Epidermal melanocyte (primary cell): ENCODE results near the gene RABL6.

ENCODE experiments used
- DNase-seq: peaks from one replicate; pipeline ENCODE4 v3.0.0; 2011; ENCODE audit warnings: low spot score; ENCODE audit not compliant: insufficient read length

Gene RABL6

DNA sequence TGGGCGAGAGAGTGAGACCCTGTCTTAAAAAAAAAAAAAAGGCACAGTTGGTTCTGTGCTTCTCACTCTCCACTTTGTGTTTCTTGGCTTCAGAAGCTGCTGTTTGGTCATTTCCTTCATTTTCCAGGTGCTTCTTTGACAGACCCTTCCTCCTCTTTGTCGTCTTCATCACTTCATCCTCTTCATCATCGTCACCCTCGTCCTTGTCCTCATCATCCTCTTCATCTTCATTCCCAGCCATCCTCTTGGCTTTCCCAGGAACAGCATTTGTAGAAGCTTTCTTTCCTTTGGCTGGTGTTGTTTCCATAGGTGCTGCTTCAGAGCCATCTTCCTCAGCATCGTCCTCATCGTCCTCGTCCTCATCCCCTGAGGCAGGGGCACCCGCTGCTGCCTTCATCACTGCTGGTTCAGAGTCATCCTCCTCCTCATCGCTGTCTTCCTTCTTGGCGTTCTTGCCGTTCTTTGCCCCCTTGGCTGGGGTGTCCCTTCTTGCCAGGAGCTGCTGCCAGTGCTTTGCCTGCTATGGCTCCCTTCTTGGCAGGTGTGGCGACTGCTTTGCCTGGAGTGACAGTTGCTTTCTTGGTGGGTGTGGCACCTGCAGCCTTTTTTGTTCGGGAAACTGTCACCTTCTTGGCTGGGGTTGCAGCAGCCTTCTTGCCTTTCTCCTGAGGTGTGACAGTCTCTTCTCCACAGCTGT lies 7.1 kb downstream of the RABL6 start:
- DNase-seq: no peak

DNA sequence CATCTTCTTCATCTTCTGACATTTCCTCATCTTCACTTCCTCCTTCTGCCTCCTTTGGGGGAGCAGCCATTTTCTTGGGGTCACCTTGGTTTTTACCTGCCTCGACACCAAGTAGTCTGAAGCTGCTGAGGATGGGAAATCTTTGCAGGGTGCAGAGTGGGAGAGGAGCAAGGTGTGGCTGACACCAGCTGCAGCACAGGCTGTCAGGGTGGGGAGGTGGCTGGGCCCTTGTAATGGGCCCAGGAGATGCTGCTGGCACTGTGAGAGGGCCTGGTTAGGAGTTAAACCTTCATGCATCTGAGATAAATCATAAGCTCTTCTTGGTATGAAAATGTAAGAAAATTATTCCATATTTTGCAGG lies 7.7 kb downstream of the RABL6 start:
- DNase-seq: no peak

DNA sequence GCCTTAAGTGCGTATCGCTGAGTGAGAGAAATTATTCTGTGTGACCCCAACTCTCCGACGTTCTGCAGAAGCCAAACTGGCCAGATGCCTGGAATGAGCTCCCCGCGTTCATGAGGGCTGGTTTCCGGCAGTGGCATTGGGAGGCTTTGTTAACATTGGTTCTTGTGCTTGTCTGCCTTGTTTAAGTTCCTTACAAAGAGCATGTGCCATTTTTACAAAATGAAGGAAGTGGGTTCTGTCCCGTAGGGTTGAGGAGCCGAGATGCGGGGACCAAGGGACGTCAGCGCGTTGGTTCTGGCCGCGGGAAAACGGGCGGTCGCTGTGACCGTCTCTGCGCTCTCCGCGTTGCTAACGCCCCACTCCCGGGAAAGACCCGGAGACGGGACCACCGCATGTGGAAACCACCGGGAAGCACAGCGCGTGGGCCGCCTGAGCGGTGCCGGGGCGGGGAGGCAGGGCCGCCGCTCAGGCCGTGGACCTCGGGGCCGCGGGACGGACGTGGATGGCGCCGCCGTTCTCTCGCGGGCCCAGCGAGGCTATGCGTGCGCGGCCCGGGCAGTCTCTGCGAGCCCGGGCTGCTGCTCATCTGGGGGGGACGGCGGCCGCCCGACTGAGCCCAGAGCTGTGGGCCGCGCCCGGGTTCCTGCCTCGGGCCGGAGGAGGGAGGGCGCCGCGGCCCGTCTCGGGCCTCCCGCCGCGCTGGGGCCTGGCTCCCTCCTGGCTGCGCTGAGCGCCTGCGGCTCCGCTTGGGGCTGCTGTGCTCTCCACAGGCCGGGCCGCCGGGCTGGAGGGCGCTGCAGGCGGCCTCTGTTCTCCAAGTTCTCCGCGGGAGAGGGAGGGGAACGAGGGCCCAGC lies 13.4 kb downstream of the RABL6 start:
- DNase-seq: no peak

DNA sequence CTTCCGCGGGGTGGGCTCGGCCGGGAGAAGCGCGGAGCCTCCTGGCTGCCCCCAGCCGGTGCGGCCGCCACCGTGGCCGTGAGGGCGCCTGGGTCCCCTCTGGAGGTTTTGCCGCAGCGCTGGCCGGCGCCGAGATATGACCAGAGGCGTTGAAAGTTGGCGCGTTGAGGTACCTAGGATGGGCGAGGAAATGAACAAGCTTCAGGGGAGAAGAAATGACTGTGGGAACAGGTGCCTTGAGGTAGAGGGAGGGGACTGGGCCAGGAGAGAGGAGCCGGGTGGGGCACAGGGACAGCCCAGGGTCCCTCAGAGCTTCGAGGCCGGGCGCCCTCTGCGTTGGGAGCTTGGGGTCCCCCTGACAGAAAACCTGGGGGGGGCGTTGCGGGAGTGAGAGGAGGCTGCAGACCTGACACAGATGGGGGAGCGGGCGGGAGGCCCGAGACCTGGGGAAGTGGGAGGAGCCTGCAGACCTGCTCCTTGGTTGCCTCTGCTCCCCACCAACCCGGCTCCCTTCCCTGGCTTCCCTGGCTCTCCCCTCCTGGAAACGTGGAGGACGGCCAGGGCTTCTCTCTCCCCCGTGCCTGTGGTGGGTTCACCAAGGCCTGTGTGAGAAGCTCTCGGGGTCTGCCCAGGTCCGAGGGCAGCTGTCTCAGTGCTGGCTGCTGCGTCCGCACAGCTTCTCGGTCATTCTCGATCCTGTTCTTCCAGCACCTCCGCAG lies 14.2 kb downstream of the RABL6 start:
- DNase-seq: no peak

DNA sequence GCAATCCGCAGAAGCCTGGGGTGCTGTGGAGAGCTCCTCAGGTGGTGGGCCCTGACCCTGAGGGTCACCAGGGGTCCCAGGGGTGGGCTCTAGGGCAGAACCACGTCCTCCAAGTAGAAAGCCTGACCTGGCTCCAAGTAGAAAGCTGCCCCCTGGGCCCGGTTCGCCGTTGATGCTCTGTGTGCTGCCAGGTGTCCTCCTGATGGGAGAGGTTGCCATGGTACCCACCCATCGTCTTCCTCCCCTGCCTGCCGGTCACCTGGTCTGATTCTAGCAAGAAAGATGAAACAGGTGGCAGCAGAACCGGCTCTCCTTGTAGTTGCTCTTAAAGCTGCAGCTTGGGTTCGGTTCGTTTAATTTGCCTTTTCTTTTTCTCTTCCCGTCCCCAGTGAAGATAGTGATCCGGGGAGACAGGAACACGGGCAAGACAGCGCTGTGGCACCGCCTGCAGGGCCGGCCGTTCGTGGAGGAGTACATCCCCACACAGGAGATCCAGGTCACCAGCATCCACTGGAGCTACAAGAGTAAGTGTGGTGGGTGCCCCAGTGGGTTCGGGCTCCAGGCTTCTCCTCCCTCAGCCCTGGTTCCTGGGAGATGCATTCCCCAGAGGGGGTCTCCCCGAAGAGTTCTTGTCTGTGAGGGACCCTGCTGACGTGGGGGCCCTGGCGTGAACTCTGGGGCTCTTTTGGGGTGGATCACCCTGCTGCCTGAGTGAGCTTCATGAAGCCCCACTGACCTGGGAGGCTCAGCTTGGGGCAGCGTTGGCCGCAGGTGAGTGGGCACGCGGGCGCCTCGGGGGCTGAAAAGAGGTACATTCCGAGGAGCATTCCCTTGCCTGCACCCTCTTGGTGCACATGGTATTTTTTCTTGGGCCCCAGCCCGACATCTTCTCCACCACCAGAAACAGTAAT lies 15.6 kb downstream of the RABL6 start:
- DNase-seq: no peak

DNA sequence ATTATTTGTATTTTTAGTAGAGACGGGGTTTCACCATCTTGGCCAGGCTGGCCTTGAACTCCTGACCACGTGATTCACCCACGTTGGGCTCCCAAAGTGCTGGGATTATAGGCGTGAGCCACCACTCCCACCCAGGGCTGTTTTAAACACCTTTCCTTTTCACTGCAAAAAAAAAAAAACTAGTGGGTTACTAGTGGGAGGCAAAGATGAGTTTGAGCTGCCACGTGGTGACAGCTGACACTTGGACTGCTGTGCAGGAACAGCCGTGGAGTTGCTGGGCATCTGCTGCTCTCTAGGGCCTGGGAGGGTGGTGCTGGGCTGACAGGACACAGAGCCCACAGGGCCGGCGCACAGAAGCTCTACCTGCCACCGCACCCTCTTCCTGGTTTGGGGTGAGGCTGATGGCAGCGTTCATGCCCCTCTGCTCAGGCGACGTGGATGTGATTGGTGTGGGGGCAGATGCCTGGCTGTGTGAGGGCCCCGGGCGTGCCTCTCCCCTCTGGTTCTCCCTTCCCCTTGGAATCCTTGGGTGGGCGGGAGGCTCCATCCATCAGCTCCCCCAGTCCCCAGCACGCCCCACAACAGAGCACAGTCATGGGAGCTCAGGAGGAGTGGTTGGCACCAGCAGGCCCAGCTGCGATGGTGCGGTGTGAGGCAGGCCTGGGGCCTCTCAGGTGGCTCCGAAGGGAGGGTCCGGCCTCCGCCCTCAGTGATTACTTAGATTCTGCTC lies 16.9 kb downstream of the RABL6 start:
- DNase-seq: no peak

DNA sequence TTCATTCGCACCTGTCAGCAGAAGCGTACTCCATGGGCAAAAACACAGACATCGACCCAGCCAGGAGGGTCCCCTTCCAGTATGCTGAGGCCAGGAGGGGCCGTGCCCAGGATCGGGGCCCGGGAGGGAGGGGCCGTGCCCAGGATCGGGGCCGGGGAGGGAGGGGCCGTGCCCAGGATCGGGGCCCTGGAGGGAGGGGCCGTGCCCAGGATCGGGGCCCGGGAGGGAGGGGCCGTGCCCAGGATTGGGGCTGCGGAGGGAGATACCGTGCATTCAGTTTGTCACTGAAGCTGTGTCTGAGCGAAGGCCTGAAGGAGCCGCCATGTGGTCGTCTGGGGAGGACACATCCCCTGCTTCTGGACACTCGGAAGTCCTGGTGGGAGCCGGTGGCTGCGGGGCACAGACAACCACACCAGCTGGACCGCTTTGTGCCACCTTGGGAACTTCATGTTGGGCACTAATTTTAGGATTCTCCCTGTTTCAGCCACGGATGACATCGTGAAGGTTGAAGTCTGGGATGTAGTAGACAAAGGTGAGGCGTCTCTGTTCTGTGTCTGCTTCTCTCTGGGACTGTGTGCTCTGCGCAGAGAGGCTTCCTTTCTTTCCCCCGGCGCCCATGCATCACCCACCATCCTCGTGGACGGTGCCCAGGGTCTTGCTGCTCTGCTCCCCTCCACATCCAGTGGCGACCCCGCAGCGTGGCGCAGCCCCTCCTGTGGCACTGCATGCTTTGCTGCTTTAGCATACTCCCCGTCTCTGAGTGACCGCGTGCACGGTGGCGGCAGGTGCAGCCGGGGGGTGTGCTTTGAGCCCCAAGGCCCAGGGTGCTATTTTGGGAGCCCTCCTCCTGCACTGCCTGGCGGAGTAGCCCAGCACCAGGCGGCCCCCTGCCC lies 17.8 kb downstream of the RABL6 start:
- no peak for DNase-seq

DNA sequence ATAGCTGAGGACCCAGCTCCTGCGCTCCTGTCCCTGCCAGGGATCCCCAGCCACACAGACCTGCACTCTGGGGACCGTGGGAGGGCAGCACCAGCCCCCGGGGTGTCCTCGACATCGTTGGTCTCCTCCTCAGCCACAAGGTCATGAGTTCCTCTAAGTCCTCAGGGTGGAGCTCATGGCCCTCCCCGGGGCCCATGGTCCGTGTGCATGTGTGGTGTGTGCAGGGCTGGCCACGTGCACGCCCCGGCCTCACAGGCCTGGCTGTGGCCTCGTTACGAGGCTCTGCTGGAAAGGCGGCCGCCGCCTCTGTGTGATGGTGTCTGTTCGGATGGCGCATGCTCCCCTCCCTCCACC lies 18.4 kb downstream of the RABL6 start:
- no peak for DNase-seq

DNA sequence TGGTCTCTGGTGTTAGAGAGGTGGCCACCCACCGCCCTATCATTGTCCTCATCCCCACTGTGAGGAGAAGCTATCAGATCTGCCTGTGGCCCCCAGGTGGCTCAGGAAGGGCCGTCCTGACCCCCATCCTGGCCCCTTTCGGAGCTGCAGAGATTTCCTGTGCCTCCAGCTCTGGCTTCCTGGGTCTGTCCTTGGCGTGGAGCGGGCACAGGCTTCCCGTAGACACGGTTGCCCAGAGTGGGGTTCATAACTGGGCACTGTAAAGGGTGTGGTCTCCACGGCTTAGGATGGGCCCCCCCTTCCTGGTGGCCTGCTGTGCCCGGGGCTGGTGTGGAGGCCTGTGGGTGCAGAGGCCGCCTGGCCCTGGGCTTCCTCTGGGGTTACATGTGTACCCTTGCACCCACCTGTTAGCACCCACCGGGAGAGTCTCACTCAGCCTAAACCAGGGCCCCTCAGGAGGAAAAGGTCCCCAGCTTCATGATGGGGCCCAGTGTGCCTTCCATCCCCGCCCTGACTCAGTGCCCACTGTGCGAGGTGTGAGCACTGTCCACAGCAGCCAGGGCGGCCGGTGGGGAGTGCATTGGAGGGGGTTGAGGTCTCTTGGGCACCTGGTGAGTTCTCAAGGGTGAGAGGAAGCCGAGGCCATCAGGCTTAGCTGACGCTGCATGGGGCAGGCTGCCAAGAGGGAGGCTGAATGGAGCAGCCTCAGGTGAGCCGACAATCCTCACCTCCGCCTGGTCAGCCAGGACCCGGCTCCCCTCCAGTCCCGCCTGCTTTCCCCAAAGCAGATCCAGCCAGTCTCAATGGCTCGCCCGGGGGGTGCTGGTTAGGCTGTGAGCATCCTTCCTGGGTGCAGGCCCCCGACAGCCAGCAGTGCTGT lies 19.2 kb downstream of the RABL6 start:
- DNase-seq: no peak

DNA sequence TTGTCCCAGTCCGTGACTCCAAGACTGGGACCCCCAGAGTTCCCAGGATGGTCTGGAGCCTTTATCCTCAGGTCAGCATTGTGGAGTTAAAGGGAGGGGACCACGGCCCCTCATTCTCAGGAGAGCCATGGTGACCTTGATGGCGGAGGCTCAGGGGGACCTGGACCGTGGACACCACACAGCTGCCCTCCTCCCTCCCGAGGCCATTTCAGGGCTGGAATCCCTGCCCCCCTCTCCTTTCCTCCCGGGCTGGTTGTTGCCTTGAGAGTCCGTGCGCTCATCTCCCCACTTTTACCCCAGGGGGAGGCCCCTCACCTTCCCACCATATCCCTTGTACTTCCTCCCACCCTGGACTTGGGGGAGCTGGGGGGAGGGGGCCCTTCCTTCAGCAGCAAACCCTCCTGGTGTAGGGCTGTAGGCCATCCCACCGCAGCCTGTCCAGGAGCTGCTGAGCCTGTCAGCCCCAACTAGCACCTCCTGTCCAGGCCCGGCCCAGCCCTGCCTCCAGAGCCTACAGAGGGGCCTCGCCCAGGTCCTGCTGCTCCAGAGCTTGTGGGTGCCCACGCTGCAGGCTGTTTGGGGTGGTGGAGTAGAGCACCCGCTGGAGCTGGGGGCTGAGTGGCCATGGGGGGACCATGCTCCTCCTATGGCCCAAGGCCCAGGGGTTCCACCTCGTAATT lies 20.2 kb downstream of the RABL6 start:
- no peak for DNase-seq

DNA sequence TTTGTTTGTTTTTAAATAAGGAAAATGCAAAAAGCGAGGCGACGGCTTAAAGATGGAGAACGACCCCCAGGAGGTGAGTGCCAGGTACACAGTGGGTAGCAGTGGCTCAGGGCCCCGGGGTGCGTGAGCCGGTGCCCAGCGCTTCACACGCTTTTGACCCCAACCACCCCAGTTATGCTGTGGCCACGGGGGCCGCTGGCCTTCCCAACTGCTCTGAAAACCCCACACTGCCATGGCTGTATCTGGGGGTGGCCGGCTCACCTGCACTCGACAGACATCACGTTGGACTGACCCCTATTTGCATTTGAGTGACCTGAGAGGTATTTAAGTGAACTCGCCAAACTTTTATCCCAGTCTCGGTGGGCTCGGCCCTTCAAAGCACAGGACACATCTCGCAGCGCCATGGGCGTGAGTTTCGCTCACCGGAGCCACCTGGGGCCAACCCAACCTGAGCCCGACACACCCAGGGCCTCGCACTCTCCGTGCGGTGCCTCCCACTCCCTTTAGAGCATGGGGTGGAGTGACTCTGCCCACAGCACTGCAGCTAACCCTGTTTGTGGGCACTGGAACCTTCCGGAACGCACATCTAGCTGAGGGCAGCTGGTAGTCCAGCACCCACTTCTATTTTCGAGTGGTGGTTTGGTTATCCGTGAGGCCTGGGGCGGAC lies 20.9 kb downstream of the RABL6 start:
- DNase-seq: no peak

DNA sequence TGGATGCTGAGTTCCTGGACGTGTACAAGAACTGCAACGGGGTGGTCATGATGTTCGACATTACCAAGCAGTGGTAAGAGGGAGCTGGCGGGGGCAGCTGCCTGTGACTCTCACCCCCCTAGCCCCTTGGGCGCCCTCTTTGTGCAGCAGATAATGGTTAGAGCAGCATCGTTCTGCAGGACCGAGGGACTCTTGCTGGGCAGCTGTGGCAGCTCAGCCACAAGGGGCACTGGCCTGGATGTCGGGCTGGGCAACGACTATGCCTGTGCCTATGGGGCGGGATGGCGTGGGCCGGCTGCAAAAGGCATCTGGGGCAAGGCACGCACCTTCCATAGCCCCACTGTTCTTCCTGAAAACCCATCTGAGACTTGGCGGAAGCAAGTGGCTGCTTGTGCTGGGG lies 21.7 kb downstream of the RABL6 start:
- DNase-seq: no peak

DNA sequence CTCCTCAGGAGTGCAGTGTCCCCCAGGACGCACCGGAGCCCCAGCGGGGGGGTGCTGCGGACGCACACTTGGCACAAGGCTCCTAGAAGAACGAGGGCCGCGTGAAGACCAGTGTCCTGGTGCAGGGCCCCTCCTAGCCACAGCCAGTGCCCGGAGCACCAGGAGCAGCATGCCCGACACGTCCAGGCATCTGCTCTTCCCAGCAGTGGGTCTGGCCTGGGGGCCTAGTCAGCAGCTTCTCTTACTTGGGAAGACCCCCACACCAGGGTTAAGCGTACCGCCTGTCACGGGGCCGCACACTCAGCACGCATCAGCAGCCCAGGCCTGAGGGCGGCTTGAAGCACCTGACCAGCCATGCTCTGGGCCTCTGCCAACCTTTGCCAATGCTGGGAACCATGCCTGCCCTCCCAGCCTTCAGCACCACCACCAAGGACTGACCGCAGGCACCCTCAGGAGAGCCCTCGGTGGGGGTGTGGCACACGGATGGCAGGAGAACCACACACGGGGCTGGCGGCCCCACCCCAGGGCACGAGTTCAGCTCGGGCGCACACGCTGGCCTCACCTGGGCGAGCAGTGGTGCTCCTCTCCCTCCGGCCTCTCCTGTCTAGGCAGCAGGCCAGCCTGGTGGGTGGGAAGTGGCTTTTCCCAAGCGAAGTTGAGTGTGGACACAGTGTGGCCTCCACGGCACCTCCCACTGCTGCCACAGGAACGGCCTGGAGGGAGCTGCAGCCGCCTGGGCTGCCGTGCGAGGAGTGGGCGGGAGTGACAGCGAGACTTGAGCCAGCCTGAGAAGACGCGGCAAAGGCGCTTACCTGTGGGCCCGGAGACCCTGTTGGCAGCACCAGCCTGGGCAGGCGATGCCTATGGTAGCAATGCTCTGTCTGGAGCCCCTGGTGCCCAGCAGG lies 22.5 kb downstream of the RABL6 start:
- no peak for DNase-seq

DNA sequence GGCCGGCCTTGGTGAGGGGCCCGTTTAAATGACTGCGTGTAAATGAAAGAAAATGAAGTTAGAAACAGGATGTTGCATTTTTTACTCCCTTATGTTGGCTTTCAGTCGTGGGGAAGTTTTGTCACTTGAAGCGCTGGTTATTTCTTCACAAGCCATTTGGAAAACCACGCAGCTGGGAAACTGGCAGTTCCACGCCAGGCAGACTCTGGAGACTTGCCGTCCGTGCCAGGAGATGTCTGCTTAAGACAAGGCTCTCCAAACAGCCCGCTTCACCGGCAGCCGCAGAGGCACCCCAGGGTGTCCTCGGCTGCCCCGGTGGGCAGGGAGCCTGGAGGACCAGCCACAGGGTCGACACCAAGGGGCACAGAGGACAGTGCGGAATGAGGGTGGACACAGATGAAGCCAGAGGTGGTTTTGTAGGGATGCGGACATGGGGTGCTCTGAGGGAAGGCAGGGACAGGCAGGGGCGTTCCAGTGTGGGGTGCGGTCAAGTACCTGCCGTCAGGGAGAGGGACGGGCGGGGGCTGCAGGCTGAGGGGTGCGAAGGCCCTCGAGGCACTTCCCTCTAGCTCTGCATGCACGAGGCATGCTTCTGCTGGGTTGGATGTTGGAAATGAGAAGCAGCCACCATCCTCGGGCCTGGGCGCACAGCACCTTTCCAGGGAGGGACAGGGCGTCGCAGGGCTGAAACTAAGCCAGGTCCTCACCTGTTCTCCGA lies 23.4 kb downstream of the RABL6 start:
- no peak for DNase-seq

DNA sequence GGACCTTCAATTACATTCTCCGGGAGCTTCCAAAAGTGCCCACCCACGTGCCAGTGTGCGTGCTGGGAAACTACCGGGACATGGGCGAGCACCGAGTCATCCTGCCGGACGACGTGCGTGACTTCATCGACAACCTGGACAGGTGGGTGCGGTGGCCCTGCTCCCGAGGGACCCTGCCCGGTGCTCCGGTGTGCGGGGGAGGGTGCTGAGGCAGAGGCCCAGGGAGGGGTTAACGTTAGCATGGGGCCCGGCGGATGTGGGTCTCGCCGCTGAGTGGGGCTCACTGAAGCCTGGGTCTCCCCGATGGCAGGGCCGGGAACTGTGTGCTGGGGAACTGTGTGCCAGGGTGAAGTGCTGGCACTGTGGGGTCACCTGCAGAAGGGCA lies 24.0 kb downstream of the RABL6 start:
- DNase-seq: no peak

DNA sequence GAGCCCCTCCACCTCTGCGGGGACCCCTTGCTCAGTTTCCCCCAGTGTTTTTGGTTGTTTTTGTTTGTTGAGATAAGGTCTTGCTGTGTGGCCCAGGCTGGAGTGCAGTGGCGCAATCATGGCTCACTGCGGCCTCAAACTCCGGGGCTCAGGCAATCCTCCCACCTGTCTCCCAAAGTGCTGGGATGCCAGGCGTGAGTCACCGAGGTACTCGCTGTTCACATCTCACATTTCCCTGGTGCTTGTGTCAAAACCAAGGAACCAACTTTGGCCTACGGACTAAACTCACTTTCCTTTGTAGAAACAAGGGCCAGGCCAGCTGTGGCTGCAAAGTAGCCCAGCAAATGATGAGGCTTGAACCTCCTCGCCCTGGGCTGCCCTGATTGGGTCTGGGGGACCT lies 24.8 kb downstream of the RABL6 start:
- DNase-seq: no peak
